WTC11 (cell line): ENCODE data around the gene ADGRB2. TPM values are rescaled to one million over a fixed set of nuclear protein-coding genes. Genes with fewer than 3 reads are reported as not detected.

Experiments
- microRNA-seq: library from miRNA; unstranded; fragments of <30 nt; microRNA quantifications from one replicate; pipeline ENCODE4 v1.2.0, GENCODE V29; 2022; ENCODE audit warnings: borderline number of aligned reads
- total RNA-seq: library from RNA; stranded (reverse); gene quantifications from 3 replicates; pipeline ENCODE4 v1.2.3, GENCODE V29; 2021

Gene ADGRB2
- total RNA-seq, 1 experiment from 2014 or later = 39.3 TPM

Small RNAs within 50 kb of the gene (microRNA-seq; reads per million reads assigned to microRNA genes)
- 1.4 reads per million for gene MIR4254

Other genes with a start within 250 kb of the ADGRB2 start
- 7.2 to 8.4 TPM (median 8.4 TPM) in 3 replicates for gene TINAGL1, start 187.8 kb downstream of the ADGRB2 start, total RNA-seq
- gene HCRTR1, start 146.7 kb downstream of the ADGRB2 start, total RNA-seq = 0.13 to 0.23 TPM (median 0.14 TPM) in 3 replicates
- 33.7 to 37.0 TPM (median 35.5 TPM) in 3 replicates for gene PEF1, start 119.5 kb downstream of the ADGRB2 start, total RNA-seq
- gene COL16A1, start 60.3 kb downstream of the ADGRB2 start, total RNA-seq = 8.8 to 11.0 TPM (median 9.6 TPM) in 3 replicates
- 3.0 to 4.9 TPM (median 3.7 TPM) in 3 replicates for gene SPOCD1, start 51.7 kb upstream of the ADGRB2 start, total RNA-seq
- gene PTP4A2, start 174.0 kb upstream of the ADGRB2 start, total RNA-seq = 147 to 172 TPM (median 150 TPM) in 3 replicates
- 254 to 264 TPM (median 256 TPM) in 3 replicates for gene KHDRBS1, start 249.5 kb upstream of the ADGRB2 start, total RNA-seq